MM.1S (cell line): ENCODE measurements around the gene GRB7.
"Not testable (repeated sequence)": the region's sequence is repeated elsewhere in the genome, so short reads cannot be mapped to it uniquely, and the experiment has no call there.

Source experiments
- DNase-seq: peaks from one replicate; pipeline ENCODE4 v3.0.0-alpha.2; 2015
- H2AFZ ChIP-seq: fragments of 300-600 bp; sonication (generic); 2 replicates; pipeline ENCODE4 v1.6.0; 2016; ENCODE audit warnings: antibody characterized with exemption, low read length
- H3F3A ChIP-seq: fragments of 300-600 bp; sonication (generic); 2 replicates; pipeline ENCODE4 v1.6.1; 2016; ENCODE audit warnings: mild to moderate bottlenecking, antibody characterized with exemption, low read length, moderate library complexity, mixed read lengths; ENCODE audit not compliant: insufficient read depth
- H3K27ac ChIP-seq: fragments of 300-600 bp; sonication (generic); 2 replicates; pipeline ENCODE4 v1.5.1; 2016; ENCODE audit warnings: mild to moderate bottlenecking, low read length
- H3K27me3 ChIP-seq: fragments of 300-600 bp; sonication (generic); replicated peaks from 2 replicates; pipeline ENCODE4 v1.6.0; 2016; ENCODE audit warnings: low read length; ENCODE audit not compliant: insufficient read depth
- H3K36me3 ChIP-seq: fragments of 300-600 bp; sonication (generic); replicated peaks from 2 replicates; pipeline ENCODE4 v1.6.1; 2016; ENCODE audit warnings: mild to moderate bottlenecking, low read length, mixed read lengths; ENCODE audit not compliant: insufficient read depth
- H3K4me1 ChIP-seq: fragments of 300-600 bp; sonication (generic); 2 replicates; pipeline ENCODE4 v1.6.1; 2016; ENCODE audit warnings: low read length, mixed read lengths
- H3K4me2 ChIP-seq: fragments of 300-600 bp; sonication (generic); 2 replicates; pipeline ENCODE4 v1.6.0; 2016; ENCODE audit warnings: low read depth, low read length
- H3K4me3 ChIP-seq: fragments of 300-600 bp; sonication (generic); 2 replicates; pipeline ENCODE4 v1.5.1; 2016; ENCODE audit warnings: low read length, mixed read lengths
- H3K79me2 ChIP-seq: fragments of 300-600 bp; sonication (generic); 2 replicates; pipeline ENCODE4 v1.6.1; 2016; ENCODE audit warnings: mixed run types, low read length, mixed read lengths
- H3K9ac ChIP-seq: fragments of 300-600 bp; sonication (generic); 2 replicates; pipeline ENCODE4 v1.6.1; 2016; ENCODE audit warnings: low read length, mixed read lengths
- H3K9me2 ChIP-seq: fragments of 300-600 bp; sonication (generic); replicated peaks from 2 replicates; pipeline ENCODE4 v1.6.1; 2016; ENCODE audit warnings: mild to moderate bottlenecking, low read length, mixed read lengths; ENCODE audit not compliant: insufficient read depth
- H3K9me3 ChIP-seq: fragments of 300-600 bp; sonication (generic); replicated peaks from 2 replicates; pipeline ENCODE4 v1.6.1; 2016; ENCODE audit warnings: mild to moderate bottlenecking, low read length, mixed read lengths; ENCODE audit not compliant: insufficient read depth
- H4K20me1 ChIP-seq: fragments of 300-600 bp; sonication (generic); 2 replicates; pipeline ENCODE4 v1.6.1; 2016; ENCODE audit warnings: mild to moderate bottlenecking, low read length, moderate library complexity, mixed read lengths; ENCODE audit not compliant: insufficient read depth
- CTCF ChIP-seq: fragments of 300-600 bp; sonication (generic); IDR thresholded peaks from 2 replicates; pipeline ENCODE4 v1.5.1; 2016; ENCODE audit warnings: antibody characterized with exemption, low read length, mixed read lengths
- EZH2 ChIP-seq: fragments of 300-600 bp; sonication (generic); optimal IDR thresholded peaks from 2 replicates; pipeline ENCODE3; 2017; ENCODE audit warnings: low read depth, mild to moderate bottlenecking, antibody characterized with exemption, low read length, mixed read lengths
- EZH2phosphoT487 ChIP-seq: fragments of 300-600 bp; sonication (generic); IDR thresholded peaks from 2 replicates; pipeline ENCODE4 v1.6.1; 2018; ENCODE audit warnings: antibody characterized with exemption, low read length

GRB7 gene

GRCh38 chr17:39694593-39694992 lies 43.1 kb upstream of the GRB7 start:
- H3K4me3 ChIP-seq = no peak overlapping the region
- H3K79me2 ChIP-seq = no peaks in the 10 kb centered on the region
- H3K4me1 ChIP-seq = no peaks in the 10 kb centered on the region
- no peaks in the 10 kb centered on the region for H3K9me2 ChIP-seq
- no peaks in the 10 kb centered on the region for H3K36me3 ChIP-seq
- no peak overlapping the region for H2AFZ ChIP-seq
- H3K27me3 ChIP-seq = no peaks in the 10 kb centered on the region
- TF ChIP-seq EZH2 (no peak), EZH2phosphoT487 (no peak), CTCF (no peak)
- no peaks in the 10 kb centered on the region for H3K9me3 ChIP-seq
- H3K4me2 ChIP-seq = no peak overlapping the region
- H3K27ac ChIP-seq = no peak overlapping the region
- no peaks in the 10 kb centered on the region for H3F3A ChIP-seq
- DNase-seq = no peak
- no peaks in the 10 kb centered on the region for H4K20me1 ChIP-seq
- no peak overlapping the region for H3K9ac ChIP-seq

GRCh38 chr17:39695089-39695474 lies 42.7 kb upstream of the GRB7 start:
- H2AFZ ChIP-seq = no peak overlapping the region
- H3K27me3 ChIP-seq = no peaks in the 10 kb centered on the region
- no peak overlapping the region for H3K9ac ChIP-seq
- no peak for TF ChIP-seq EZH2
- TF ChIP-seq CTCF = no peak
- TF ChIP-seq EZH2phosphoT487 = no peak
- no peak overlapping the region for H3K27ac ChIP-seq
- no peaks in the 10 kb centered on the region for H3K9me2 ChIP-seq
- H3K4me2 ChIP-seq = no peak overlapping the region
- no peaks in the 10 kb centered on the region for H3K9me3 ChIP-seq
- H4K20me1 ChIP-seq = no peaks in the 10 kb centered on the region
- H3K79me2 ChIP-seq = no peaks in the 10 kb centered on the region
- H3K4me1 ChIP-seq = no peaks in the 10 kb centered on the region
- DNase-seq = no peak
- no peak overlapping the region for H3K4me3 ChIP-seq
- H3F3A ChIP-seq = no peaks in the 10 kb centered on the region
- no peaks in the 10 kb centered on the region for H3K36me3 ChIP-seq

- Histone ChIP-seq H3K4me3 (no peak overlapping the region), H2AFZ (no peak overlapping the region), H3K36me3 (no peaks in the 10 kb centered on the region), H3K79me2 (no peaks in the 10 kb centered on the region), H3K27me3 (no peaks in the 10 kb centered on the region), H3K9ac (no peak overlapping the region), H3K4me1 (no peaks in the 10 kb centered on the region), H3K27ac (no peak overlapping the region), H3K9me3 (no peaks in the 10 kb centered on the region), H4K20me1 (no peaks in the 10 kb centered on the region), H3F3A (no peaks in the 10 kb centered on the region), H3K9me2 (no peaks in the 10 kb centered on the region), H3K4me2 (no peak overlapping the region)
- DNase-seq = no peak
- TF ChIP-seq CTCF = no peak
- TF ChIP-seq EZH2phosphoT487 = no peak
- TF ChIP-seq EZH2 = no peak
These were observed 41.0 kb upstream of the GRB7 start for GRCh38 chr17:39696731-39697130.

- Histone ChIP-seq H3K36me3 (no peaks in the 10 kb centered on the region), H3K27me3 (no peaks in the 10 kb centered on the region), H3K4me1 (peaks cover 5% of the 10 kb centered on the region), H3K4me2 (no peak overlapping the region), H3F3A (no peaks in the 10 kb centered on the region), H3K9me3 (no peaks in the 10 kb centered on the region), H4K20me1 (no peaks in the 10 kb centered on the region), H3K79me2 (no peaks in the 10 kb centered on the region), H3K9ac (no peak overlapping the region), H2AFZ (no peak overlapping the region), H3K4me3 (no peak overlapping the region), H3K27ac (no peak overlapping the region), H3K9me2 (no peaks in the 10 kb centered on the region)
- TF ChIP-seq EZH2phosphoT487 (no peak), EZH2 (no peak), CTCF (no peak)
- no peak for DNase-seq
These were observed 39.8 kb upstream of the GRB7 start for GRCh38 chr17:39697961-39698360.

- H3K79me2 ChIP-seq, H3K27ac ChIP-seq, DNase-seq, H3K4me3 ChIP-seq, H3K9me3 ChIP-seq, H3K36me3 ChIP-seq, H3F3A ChIP-seq, H2AFZ ChIP-seq, H4K20me1 ChIP-seq, H3K9me2 ChIP-seq, H3K27me3 ChIP-seq, H3K4me2 ChIP-seq, H3K9ac ChIP-seq: not testable (repeated sequence)
- peaks cover 17% of the 10 kb centered on the region for H3K4me1 ChIP-seq
These were observed 38.5 kb upstream of the GRB7 start for GRCh38 chr17:39699157-39699817.
